Measurements from ENCODE around the gene MAOB.
"Not testable (repeated sequence)": the region's sequence is repeated elsewhere in the genome, so short reads cannot be mapped to it uniquely, and the experiment has no call there.

Gene MAOB

DNA sequence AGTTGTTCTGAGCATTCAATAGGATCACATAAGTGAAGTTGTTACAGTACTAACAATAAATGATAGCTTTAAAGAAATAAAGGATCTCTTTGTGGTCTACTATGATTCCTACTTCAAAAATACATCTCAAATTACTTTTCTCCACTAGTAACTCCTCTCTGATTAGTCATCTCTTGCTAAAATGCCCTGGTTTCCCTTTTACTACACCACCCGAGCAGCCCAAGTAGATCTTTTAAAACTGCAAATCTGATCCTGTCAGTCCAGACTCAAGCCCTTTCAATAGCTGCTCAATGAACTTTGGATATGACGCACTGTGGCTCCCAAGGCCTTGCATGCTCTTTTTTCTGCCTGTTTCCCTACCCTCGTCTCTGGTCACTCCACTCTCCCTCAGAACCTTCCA lies 128.6 kb downstream of the MAOB start:
- no peak for DNase-seq (ENCODE audit: low read depth in 3 of 3)

DNA sequence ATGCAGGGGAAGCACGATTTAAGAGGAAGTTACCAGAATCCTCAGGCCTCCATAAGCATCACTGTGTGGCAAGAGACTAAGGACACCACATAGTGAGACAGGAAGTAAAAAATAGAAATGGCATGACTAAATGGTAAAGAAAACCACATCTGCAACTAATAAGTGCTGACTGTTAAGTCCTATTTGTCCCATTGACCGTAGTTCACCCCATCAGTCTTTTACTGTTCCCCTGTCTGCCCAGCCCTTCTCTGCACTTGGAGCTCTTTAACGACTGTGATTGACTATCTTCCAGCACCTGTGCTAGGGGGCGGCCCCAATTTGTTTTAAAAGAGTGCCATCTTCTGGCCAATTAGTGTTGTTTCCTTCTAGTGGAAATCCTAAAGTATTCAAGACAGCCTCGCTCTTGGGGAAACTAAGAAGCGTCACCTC lies 132.0 kb downstream of the MAOB start:
- peak in 2 of 3 donors; percentile 5 to 7 for DNase-seq (ENCODE audit: low read depth in 3 of 3)

DNA sequence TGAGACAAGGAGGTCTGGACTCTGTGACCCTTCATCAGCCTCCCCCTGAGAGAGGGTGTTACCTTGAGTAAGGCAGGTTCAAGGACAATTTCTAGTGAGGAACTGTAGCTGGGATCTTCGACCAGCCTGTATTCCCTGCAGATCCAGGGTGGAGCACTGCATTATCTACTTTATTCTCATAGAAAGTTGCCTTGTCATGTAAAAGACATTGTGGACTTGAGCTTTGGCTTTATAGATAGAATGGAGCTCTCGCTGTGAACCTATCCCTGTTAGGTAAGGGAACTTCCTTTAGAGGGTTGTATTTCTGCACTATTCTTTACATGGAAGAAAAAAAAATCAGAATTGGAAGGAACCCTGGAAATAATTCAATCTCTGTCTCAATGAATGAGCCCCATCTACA lies 134.8 kb downstream of the MAOB start:
- no peak for DNase-seq (ENCODE audit: low read depth in 3 of 3)

DNA sequence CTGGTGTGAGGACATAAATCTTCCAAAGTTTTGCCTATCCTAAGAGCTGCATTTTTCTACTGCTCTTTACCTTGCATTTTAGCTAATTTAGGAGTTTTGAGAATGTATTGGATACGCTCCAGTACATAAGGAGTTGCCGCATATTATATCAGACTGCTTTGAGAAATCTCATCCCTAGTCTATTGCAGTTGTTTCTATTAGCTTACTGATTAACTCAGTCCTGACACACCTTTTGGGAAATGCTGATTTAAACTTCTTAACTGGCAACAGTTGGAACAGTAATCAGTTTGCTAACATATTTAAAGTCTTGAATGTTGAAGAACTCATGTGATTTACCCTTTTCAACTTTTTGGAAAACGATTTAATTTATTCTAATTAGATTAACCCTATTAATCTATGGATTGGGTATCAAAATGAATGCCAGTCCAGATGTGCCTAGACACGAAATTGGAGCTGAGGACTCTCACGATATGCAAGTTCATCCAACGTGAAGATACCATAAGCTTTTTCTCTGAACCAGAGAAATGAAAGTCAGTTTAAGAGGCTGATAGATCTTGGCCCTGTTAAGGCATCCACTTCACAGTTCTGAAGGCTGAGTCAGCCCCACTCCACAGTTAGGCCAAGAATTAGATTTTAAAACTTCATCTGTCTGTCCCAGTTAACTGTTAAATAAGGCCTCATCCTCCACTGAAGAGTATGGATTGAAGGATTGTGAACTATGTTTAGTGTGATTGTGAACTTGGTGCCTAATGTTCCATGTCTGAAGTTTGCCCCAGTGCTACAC lies 136.1 kb downstream of the MAOB start:
- DNase-seq (ENCODE audit: low read depth in 3 of 3), result no peak

DNA sequence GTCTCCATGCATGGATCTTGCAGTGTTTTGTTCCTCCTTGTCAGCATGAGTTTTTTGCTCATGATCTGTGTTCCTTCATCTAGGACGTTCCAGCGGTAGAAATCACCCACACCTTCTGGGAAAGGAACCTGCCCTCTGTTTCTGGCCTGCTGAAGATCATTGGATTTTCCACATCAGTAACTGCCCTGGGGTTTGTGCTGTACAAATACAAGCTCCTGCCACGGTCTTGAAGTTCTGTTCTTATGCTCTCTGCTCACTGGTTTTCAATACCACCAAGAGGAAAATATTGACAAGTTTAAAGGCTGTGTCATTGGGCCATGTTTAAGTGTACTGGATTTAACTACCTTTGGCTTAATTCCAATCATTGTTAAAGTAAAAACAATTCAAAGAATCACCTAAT lies 138.0 kb downstream of the MAOB start:
- no peak for DNase-seq (ENCODE audit: low read depth in 3 of 3)

DNA sequence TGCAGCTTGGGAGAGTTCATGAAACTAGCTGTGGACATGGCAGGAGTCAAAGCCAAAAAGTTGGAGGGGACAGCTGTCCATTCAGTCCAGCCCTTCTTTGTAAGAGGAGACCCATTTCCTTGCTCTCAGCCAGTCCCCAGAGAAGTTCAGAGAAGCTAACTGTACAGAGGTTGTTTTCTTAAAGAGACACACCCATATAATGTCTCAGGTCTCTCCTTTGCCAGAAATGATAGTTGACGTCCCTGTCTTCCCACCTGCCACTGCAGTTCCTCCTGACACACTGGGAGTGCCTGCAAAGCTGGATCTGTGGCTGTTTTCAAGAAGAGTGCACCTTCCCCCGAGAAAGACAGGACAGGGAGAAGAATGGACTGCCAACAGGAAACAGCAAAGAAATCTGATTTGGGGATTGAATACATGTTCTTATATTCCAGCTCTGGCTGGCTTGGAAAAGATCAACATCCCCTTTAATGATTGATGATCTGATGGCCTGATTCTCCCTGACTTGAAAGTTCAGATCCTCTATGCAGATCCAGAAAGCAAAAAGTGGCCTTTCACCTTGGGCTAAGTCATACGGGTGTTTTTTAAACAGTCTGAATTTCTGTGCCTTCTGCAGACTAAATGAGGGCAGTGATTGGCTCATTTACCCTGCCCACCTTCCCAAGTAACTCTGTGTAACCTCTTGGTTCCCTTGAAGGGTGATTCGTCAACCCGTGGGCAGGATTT lies 139.0 kb downstream of the MAOB start:
- DNase-seq (ENCODE audit: low read depth in 3 of 3), result no peak

DNA sequence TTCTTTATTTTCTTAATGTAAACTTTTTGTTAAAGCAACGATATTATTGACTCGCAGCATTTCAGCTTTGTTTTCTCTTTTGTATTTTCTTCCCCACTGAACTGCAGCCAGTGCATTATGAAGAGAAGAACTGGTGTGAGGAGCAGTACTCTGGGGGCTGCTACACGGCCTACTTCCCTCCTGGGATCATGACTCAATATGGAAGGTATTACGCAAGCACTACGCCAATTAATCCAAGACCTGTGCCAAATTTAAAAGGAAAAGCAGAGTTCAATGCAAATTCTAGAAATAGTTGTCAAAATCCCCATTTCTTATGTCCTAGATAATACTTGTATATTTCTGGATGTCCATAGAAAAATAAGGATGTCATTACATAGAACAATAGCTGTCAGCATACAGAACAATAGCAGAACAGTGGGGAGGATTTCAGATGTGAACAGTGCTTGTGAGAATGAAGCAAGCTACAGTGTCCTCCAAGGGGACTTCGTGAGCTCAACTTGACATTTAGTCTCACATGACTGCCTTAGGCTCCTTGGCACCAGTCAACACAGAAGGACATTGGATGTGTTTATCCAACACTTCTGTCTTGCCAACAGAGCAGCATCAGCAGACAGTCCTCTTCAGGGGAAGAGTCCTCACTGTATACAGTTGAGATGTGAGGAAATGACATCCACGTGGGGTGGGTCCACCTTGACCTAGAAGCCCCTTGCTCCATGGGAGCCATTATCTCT lies 140.2 kb downstream of the MAOB start:
- no peak for DNase-seq (ENCODE audit: low read depth in 3 of 3)

DNA sequence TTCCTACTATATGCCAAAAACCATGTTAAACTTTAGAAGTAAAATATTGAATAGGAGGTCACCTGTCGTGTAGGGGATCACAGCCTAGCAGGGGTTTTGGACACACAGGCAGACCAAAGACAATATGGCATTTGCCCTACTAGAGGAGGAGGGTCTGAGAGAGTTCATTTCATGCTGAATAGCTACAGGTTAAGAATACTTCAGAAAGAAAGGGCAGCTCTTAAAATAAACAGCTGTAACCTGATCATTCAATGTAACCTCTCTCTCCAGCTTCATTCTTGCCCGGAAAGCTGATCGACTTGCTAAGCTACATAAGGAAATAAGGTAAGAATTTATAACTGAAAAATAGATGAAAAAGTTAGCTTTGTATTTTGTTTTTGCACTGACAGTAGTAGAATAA lies 146.3 kb downstream of the MAOB start:
- no peak for DNase-seq (ENCODE audit: low read depth in 3 of 3)

DNA sequence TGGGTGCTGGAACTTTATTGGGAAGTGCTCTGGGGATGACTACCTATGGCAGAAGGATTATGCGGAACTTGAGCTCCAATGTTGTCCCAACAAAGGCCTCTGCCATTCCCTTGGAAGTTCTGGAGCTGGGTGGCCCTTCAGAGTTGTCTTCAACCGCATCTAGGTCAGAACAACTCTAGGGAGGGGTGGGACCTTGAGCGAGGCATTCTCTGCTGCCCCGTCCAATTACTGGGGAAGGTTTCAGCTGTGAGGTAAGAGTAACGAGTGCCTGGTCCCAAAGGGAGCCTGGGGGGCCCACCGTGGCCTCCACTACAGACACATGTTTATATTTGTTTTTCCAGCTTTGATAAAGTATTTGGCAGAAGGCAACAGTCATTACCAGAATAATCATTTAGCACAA lies 146.7 kb downstream of the MAOB start:
- no peak for DNase-seq (ENCODE audit: low read depth in 3 of 3)

DNA sequence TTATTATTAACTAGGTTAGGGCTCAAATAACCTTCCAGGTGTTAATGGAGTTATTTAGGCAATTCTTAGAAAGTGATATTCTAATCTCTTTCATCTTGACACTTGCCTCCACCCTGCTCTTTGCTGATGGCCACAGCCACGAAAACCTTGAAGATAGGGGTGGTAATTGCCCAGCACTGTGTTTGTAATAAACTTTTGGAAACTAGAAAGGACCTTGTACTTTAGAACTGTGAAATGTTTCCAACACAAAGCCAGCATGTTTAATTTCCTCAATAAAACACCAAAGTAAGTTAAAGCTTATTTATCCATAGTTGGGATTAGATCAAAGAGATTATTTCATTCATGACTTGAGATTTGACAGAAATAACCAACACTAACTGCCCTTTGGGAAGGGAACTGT lies 147.8 kb downstream of the MAOB start:
- no peak for DNase-seq (ENCODE audit: low read depth in 3 of 3)

DNA sequence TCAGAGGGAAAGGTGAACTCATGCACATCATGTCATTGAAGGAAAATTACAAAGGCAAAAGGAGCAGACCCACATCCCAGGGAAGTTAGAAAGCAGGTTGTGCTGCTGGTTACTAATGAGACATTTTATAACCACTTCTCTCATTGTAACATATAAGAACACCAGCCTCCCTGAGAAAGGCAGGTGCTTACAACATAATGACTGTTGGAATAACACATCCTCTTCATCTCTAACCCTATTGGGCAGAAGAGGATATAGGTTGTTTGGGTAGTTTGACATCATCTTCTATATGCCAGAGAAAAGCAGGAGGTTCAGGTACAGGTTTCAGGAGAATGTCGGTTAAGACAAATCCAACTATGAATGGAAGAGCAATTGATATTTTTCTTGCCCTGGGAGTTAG lies 148.6 kb downstream of the MAOB start:
- no peak for DNase-seq (ENCODE audit: low read depth in 3 of 3)

DNA sequence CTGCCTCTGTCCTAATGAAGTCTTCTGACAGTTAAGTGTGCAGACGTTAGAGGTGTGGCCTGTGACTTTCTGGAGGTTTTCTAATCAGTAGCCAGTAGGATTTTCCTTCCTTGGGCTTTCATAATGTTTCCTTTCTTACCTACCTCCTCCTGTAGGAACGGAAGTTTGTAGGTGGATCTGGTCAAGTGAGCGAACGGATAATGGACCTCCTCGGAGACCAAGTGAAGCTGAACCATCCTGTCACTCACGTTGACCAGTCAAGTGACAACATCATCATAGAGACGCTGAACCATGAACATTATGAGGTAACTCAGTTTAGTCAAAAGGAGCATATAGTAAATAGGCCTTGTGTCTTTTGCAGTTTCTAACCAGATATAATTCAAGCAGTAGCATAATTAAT lies 151.2 kb downstream of the MAOB start:
- DNase-seq (ENCODE audit: low read depth in 3 of 3), result no peak

DNA sequence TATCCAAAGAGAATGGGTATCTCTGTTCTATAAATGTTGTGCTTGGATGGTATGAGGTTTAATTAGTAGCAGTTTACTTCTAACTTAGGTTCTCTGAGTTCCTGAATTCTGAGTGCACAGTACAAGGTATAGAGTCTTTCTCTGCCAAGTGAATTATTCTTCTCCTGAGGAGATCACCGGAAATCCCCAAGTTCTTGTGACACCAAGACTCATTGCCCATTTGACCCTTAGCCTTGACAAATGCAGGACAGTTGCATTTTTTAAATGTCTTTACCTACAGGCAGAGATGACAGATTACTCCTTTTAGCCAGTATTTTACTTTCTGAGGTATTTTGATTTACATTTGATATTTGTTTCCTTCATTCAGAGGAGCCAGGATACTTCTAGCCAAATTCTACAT lies 153.3 kb downstream of the MAOB start:
- no peak for DNase-seq (ENCODE audit: low read depth in 3 of 3)

DNA sequence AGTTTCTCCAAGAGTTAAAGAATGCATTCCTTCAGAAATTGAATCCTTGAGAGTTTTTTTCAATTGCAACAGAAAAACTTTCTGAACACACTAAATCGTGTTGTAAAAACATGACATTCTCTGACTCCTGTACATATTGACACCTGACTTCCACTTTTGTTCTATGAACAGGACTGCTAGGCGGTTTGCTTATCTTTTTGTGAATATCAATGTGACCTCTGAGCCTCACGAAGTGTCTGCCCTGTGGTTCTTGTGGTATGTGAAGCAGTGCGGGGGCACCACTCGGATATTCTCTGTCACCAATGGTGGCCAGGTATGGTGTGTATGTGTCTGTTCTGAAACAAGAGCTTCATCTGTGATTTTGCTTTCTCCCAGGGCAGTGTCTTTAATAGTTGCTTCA lies 154.2 kb downstream of the MAOB start:
- DNase-seq (ENCODE audit: low read depth in 3 of 3), result no peak

DNA sequence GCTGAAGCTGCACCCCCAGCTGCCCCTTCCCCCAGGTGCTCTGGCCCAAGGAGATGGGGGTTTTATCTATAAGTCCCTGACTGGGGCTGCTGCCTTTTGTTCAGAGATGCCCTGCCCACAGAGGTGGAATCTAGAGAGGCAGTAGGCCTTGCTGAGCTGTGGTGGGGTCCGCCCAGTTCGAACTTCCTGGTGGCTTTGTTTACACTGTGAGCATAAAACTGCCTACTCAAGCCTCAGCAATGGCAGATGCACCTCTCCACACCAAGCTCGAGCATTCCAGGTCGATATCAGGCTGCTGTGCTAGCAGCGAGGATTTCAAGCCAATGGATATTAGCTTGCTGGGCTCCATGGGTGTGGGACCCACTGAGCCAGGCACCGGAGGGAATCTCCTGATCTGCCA lies 155.0 kb downstream of the MAOB start:
- DNase-seq (ENCODE audit: low read depth in 3 of 3), result not testable (repeated sequence)

DNA sequence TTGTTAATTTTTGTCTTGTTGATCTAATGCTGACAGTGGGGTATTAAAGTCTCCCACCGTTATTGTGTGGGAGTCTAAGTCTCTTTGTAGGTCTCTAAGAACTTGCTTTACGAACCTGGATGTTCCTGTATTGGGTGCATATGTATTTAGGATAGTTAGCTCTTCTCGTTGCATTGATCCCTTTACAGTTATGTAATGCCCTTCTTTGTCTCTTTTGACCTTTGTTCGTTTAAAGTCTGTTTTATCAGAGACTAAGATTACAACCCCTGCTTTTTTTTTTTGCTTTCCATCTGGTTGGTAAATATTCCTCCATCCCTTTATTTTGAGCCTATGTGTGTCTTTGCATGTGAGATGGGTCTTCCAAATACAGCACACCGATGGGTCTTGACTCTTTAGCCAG lies 157.0 kb downstream of the MAOB start:
- DNase-seq (ENCODE audit: low read depth in 3 of 3), result not testable (repeated sequence)

DNA sequence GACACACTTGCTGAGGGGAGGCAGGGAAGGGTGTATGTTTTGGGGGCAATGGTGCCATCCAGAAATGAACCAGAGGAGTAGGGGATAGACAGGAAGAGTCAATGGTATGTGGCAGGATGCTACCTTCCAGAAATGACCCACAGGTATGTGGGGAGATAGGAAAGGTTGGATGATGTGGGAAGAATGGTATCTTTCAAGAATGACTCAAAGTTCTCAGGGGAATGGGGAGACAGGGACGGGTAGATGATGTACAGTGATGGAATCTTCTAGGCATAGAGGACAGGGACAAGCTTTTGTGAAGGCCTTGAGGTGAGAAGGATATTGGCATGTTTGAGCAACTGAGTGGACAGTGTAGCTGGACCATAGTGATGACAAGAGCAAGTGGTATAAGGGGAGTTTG lies 161.3 kb downstream of the MAOB start:
- no peak for DNase-seq (ENCODE audit: low read depth in 3 of 3)

DNA sequence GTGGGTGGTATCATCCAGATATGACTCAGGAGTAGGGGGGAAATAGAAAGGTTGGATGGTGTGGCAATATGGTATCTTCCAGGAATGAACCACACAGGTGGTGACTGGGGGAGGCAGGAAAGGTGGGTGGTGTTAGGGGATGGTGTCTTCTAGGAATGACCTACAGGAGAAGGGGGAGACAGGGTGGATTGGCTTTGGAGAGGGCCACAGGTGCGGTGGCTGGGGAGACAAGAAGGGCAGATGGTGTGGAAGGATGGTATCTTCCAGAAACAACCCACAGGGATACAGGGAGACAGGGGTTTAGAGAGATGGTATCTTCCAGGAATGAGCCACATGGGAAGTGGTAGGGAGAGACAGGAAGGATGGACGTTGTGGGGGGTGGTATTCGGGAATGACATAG lies 162.2 kb downstream of the MAOB start:
- DNase-seq (ENCODE audit: low read depth in 3 of 3), result no peak

DNA sequence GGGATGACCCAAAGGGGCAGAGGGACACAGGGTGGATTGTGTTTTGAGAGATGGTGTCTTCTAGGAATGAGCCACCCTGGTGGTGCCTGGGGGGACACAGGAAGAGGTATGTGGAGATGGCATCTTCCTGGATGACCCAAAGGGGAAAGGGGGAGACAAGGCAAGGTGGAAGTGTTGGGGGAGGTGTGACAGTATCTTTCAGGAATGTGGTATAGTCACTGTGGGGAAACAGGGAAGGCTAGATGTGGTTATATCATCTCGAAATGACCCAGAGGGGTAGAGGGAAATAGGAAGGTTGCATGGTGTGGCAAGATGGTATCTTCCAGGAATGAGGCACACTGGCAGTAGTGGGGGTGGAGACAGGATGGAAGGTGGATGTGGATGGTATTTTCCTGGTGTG lies 163.3 kb downstream of the MAOB start:
- DNase-seq (ENCODE audit: low read depth in 3 of 3), result no peak

DNA sequence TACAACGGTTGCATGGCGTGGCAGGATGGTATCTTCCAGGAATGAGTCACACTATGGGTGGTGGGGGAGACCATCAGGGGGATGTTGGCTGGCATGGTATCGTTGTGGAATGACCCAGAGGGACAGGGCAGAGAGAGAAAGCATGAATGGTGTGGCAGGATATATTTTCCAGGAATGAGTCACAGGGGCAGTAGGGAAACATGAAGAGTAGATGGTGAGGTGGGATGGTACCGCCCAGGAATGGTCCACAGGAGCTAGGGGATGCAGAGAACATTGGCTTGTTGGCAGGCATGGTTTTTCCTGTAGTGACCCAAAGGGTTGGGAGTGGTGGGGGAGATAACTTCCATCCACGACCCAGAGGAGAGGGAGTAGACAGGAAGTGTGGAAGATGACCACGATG lies 163.7 kb downstream of the MAOB start:
- no peak for DNase-seq (ENCODE audit: low read depth in 3 of 3)

DNA sequence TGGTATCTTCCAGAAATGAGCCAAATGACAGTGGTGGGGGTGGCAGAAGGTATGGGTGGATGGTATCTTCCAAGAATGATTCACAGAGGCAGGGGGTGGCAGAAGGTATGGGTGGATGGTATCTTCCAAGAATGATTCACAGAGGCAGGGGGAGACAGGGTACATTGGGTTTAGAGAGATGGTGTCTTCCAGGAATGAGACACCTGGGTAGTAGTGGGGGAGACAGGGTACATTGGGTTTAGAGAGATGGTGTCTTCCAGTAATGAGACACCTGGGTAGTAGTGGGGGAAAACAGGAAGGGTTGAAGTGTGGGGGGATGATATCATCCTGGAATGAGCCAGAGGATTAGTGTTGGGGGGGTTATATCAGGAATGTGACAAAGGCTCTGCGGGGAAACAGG lies 164.2 kb downstream of the MAOB start:
- DNase-seq (ENCODE audit: low read depth in 3 of 3), result no peak

DNA sequence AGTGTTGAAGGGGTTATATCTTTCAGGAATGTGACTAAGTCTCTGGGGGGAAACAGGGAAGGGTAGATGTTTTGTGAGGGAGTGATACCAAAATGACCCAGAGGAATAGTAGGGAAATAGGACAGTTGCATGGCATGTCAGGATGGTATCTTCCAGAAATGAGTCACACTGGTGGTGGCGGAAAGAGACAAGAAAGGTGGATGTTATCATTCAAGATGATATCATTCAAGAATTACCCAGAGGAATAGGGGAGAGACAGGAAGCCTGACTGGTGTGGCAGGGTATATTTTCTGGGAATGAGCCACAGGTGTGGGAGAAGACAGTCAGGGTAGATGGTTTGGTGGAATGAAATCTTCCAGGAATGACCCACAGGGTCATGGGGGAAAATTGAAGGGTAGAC lies 165.1 kb downstream of the MAOB start:
- DNase-seq (ENCODE audit: low read depth in 3 of 3), result no peak

DNA sequence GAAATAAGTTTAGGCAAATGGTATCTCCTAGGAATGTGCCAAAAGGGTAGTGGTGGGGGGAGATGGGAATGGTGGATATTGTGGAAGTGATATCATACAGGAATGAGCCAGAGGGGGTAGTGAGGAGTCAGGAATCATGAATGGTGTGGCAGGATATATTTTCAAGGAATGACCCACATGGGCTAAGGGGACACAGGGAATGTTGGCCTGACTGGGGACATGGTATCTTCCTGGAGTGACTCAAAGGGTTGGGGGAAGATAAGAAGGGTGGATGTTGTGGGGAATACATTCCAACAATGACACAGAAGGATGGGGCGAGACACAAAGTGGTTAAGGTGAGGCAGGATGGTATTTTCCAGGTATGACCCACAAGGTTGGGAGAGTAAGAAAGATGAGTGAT lies 165.6 kb downstream of the MAOB start:
- no peak for DNase-seq (ENCODE audit: low read depth in 3 of 3)

All from stimulated activated CD4-positive, alpha-beta T cell treated with anti-CD3 and anti-CD28 coated beads, TNF-alpha, amount 100 ng/mL, for 48 hours (primary cell).